HG03460 (cell line): ENCODE data around the gene EARS2.
"Not testable (repeated sequence)": the region's sequence is repeated elsewhere in the genome, so short reads cannot be mapped to it uniquely, and the experiment has no call there.

ENCODE experiments used
- ATAC-seq: cut with Tn5 transposase; IDR thresholded peaks from one replicate; pipeline ENCODE4 v1.9.1; 2021; ENCODE audit not compliant: unreplicated experiment

The EARS2 gene

GRCh38 chr16:23485257-23485614 lies 71.9 kb downstream of the EARS2 start:
- ATAC-seq = no peak

GRCh38 chr16:23484510-23485256 lies 72.5 kb downstream of the EARS2 start:
- ATAC-seq = no peak

- ATAC-seq = not testable (repeated sequence)
Measured at GRCh38 chr16:23483492-23483891, 73.7 kb downstream of the EARS2 start.

GRCh38 chr16:23482778-23483177 lies 74.4 kb downstream of the EARS2 start:
- ATAC-seq = no peak

- no peak for ATAC-seq
Measured at GRCh38 chr16:23480257-23480656, 76.9 kb downstream of the EARS2 start.

- ATAC-seq = no peak
Measured at GRCh38 chr16:23479138-23479537, 78.0 kb downstream of the EARS2 start.

- ATAC-seq = no peak
Measured at GRCh38 chr16:23478566-23478965, 78.6 kb downstream of the EARS2 start.

GRCh38 chr16:23476289-23476688 lies 80.9 kb downstream of the EARS2 start:
- ATAC-seq = no peak
